ENCODE measurements around the gene EEFSEC. TPM values are rescaled to one million over a fixed set of nuclear protein-coding genes. Genes with fewer than 3 reads are reported as not detected.

The EEFSEC gene
- polyA plus RNA-seq, 1 experiment, result 16.3 TPM

GRCh38 chr3:128173200-128173599, 19.9 kb downstream of the EEFSEC start:
- ChIA-PET CTCF (interaction anchor here (0.9 to 2.3 kb wide), 2 partner anchors 411 to 435 kb away, joined by 6 to 7 read pairs; no protein-coding TSS in a partner anchor), POLR2A (no interaction called here)
- Histone ChIP-seq H3K27me3 (ENCODE audit: control insufficient read depth, insufficient read depth, low read length) (no peaks in the 10 kb centered on the region), H3K4me3 (ENCODE audit: low read depth, low read length) (no peak overlapping the region), H3K36me3 (ENCODE audit: control insufficient read depth, insufficient read depth, low read length) (no peaks in the 10 kb centered on the region; the same call in 1 of the 2 replicates)
- TF ChIP-seq, protein P1, sequence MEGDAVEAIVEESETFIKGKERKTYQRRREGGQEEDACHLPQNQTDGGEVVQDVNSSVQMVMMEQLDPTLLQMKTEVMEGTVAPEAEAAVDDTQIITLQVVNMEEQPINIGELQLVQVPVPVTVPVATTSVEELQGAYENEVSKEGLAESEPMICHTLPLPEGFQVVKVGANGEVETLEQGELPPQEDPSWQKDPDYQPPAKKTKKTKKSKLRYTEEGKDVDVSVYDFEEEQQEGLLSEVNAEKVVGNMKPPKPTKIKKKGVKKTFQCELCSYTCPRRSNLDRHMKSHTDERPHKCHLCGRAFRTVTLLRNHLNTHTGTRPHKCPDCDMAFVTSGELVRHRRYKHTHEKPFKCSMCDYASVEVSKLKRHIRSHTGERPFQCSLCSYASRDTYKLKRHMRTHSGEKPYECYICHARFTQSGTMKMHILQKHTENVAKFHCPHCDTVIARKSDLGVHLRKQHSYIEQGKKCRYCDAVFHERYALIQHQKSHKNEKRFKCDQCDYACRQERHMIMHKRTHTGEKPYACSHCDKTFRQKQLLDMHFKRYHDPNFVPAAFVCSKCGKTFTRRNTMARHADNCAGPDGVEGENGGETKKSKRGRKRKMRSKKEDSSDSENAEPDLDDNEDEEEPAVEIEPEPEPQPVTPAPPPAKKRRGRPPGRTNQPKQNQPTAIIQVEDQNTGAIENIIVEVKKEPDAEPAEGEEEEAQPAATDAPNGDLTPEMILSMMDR (IDR thresholded peaks at IDR 0.05; ENCODE audit: insufficient read depth, low read depth, low read length), result no peak
- no peak for DNase-seq (ENCODE audit: low read depth)

DNA sequence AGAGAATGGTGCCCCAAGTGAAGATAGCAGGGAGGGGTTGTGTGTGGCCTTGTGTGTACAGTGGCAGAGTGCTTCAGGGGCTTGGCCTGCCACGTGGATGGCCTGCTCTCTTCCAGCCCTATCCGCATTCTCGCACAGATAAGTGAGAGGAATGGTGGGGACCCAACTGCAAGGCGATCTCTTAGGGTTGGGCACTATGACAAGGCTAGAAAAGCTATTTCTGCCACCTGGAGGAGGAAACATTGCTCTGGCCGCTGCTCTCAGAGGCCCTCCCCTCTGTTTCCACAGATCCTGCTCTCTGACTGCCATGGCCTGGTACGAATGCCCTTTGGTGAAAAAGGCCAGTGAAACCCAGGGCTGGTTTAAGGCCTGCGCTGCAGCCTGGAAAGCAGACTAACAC, 20.6 kb downstream of the EEFSEC start:
- TF ChIP-seq, protein P1 (IDR thresholded peaks at IDR 0.05; ENCODE audit: insufficient read depth, low read depth, low read length), result no peak
- H3K4me3 ChIP-seq (ENCODE audit: low read depth, low read length), result no peak overlapping the region
- DNase-seq (ENCODE audit: low read depth), result no peak
- POLR2A ChIA-PET, result no interaction called here
- no peaks in the 10 kb centered on the region for H3K27me3 ChIP-seq (ENCODE audit: control insufficient read depth, insufficient read depth, low read length)
- H3K36me3 ChIP-seq (ENCODE audit: control insufficient read depth, insufficient read depth, low read length), result no peaks in the 10 kb centered on the region; the same call in 1 of the 2 replicates
- CTCF ChIA-PET, result interaction anchor here (2.3 kb wide), 1 partner anchor 434 kb away, joined by 7 read pairs; no protein-coding TSS in a partner anchor

- CTCF ChIA-PET, result interaction anchor here (1.0 kb wide), 1 partner anchor 434 kb away, joined by 5 read pairs; no protein-coding TSS in a partner anchor
- POLR2A ChIA-PET, result interaction anchor here (0.6 kb wide), 1 partner anchor 92 kb away, joined by 3 read pairs; no protein-coding TSS in a partner anchor
- DNase-seq (ENCODE audit: low read depth), result no peak
- TF ChIP-seq, protein P1 (IDR thresholded peaks at IDR 0.05; ENCODE audit: insufficient read depth, low read depth, low read length), result no peak
- H3K36me3 ChIP-seq (ENCODE audit: control insufficient read depth, insufficient read depth, low read length), result no peaks in the 10 kb centered on the region; the same call in 1 of the 2 replicates
- no peak overlapping the region for H3K4me3 ChIP-seq (ENCODE audit: low read depth, low read length)
- H3K27me3 ChIP-seq (ENCODE audit: control insufficient read depth, insufficient read depth, low read length), result no peaks in the 10 kb centered on the region
Observed at GRCh38 chr3:128174675-128175590, 21.7 kb downstream of the EEFSEC start.

DNA sequence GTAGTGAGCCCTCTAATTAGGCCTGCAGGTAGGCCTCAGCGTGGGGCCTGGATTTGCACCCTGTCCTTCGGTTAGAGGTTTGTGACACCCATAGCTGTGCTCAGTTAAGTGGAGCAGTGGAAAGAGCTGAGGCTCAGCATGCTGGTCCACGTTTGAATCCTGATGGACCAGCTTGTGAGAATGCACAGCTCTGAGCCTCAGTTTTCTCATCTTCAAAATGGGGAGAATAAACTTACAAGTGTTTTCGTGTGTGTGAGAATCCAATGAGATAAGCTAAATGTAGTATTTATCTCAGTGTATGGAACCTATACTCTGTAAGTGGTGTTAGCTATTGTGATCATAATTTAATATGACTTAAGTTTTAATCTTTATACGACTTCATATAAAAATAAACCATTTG, 22.5 kb downstream of the EEFSEC start:
- TF ChIP-seq, protein P1 (IDR thresholded peaks at IDR 0.05; ENCODE audit: insufficient read depth, low read depth, low read length), result no peak
- no peaks in the 10 kb centered on the region for H3K27me3 ChIP-seq (ENCODE audit: control insufficient read depth, insufficient read depth, low read length)
- ChIA-PET CTCF (interaction anchor here (0.8 to 1.4 kb wide), 2 partner anchors 81 to 250 kb away, joined by 3 to 4 read pairs; no protein-coding TSS in a partner anchor), POLR2A (no interaction called here)
- DNase-seq (ENCODE audit: low read depth), result no peak
- no peaks in the 10 kb centered on the region; the same call in 1 of the 2 replicates for H3K36me3 ChIP-seq (ENCODE audit: control insufficient read depth, insufficient read depth, low read length)
- H3K4me3 ChIP-seq (ENCODE audit: low read depth, low read length), result no peak overlapping the region

- ChIA-PET CTCF (interaction anchor here (0.7 to 3.6 kb wide), 5 partner anchors 9 to 249 kb away, joined by 3 to 13 read pairs (median 3); no protein-coding TSS in a partner anchor), POLR2A (no interaction called here)
- DNase-seq (ENCODE audit: low read depth), result no peak
Observed at GRCh38 chr3:128176276-128176833, 23.1 kb downstream of the EEFSEC start.

More at GRCh38 chr3:128176276-128176833, 23.1 kb downstream of the EEFSEC start:
- Histone ChIP-seq H3K4me3 (ENCODE audit: low read depth, low read length) (no peak overlapping the region), H3K27me3 (ENCODE audit: control insufficient read depth, insufficient read depth, low read length) (no peaks in the 10 kb centered on the region), H3K36me3 (ENCODE audit: control insufficient read depth, insufficient read depth, low read length) (no peaks in the 10 kb centered on the region; the same call in 1 of the 2 replicates)
- TF ChIP-seq, protein P1 (IDR thresholded peaks at IDR 0.05; ENCODE audit: insufficient read depth, low read depth, low read length), result no peak

Data from BJ (cell line).